Breast epithelium (tissue), 3 donors: ENCODE data around the gene ADAM30.

ENCODE experiments used
- CTCF ChIP-seq, 3 donors: fragments of 450-650 bp; IDR thresholded peaks; one replicate each; pipeline ENCODE4 v1.5.1; 2016 to 2017; ENCODE audit warnings: antibody characterized with exemption in 3 of 3, mild to moderate bottlenecking in 3 of 3, moderate library complexity in 3 of 3
- POLR2A ChIP-seq: fragments of 450-650 bp; IDR thresholded peaks from one replicate; pipeline ENCODE4 v1.6.1; 2016; ENCODE audit warnings: antibody characterized with exemption, mild to moderate bottlenecking, moderate library complexity
- POLR2AphosphoS5 ChIP-seq, 3 donors: sonication (generic); formaldehyde crosslinking; IDR thresholded peaks; one replicate each; pipeline ENCODE4 v1.6.1; 2017; ENCODE audit warnings: antibody characterized with exemption in 3 of 3

GRCh38 chr1:119868176-119868575, 28.1 kb downstream of the ADAM30 start:
- TF ChIP-seq POLR2A (no peak), CTCF (IDR thresholded peaks at IDR 0.05) (no peak), POLR2AphosphoS5 (IDR thresholded peaks at IDR 0.05) (no peak)
